Transverse colon (tissue), 4 donors: ENCODE data around the gene CYP21A2. TPM values are rescaled to one million over a fixed set of nuclear protein-coding genes. Genes with fewer than 3 reads are reported as not detected.
"Not testable (repeated sequence)": the region's sequence is repeated elsewhere in the genome, so short reads cannot be mapped to it uniquely, and the experiment has no call there.

Source experiments
- DNase-seq: peaks from one replicate; pipeline ENCODE4 v3.0.0-alpha.2; 2019
- H3K27ac ChIP-seq, 4 donors: fragments of 200-600 bp; sonication (generic); 2 replicates each; pipeline ENCODE4 v1.5.1; 2016 to 2018; ENCODE audit warnings: inconsistent platforms in 4 of 4
- H3K27me3 ChIP-seq: fragments of 200-600 bp; sonication (generic); 2 replicates; pipeline ENCODE4 v1.5.1; 2017; ENCODE audit warnings: inconsistent platforms
- H3K36me3 ChIP-seq, 4 donors: fragments of 200-600 bp; sonication (generic); 2 replicates each; pipeline ENCODE4 v1.5.1; 2017 to 2019; ENCODE audit warnings: inconsistent platforms in 4 of 4
- H3K4me1 ChIP-seq, 4 donors: fragments of 200-600 bp; sonication (generic); 2 replicates each; pipeline ENCODE4 v1.5.1; 2017 to 2020; ENCODE audit warnings: inconsistent platforms in 4 of 4
- H3K4me3 ChIP-seq, 4 donors: fragments of 200-600 bp; sonication (generic); 1 replicate in 1 of 4; 2 replicates in 3 of 4; pipeline versions ENCODE4 v1.5.1 to v1.6.1; 2017 to 2019; ENCODE audit warnings: inconsistent platforms in 4 of 4
- H3K9me3 ChIP-seq, 2 donors: fragments of 200-600 bp; sonication (generic); 2 replicates each; pipeline ENCODE4 v1.5.1; 2017 to 2019; ENCODE audit warnings: inconsistent platforms in 2 of 2
- WGBS, 2 donors: methylation state at CpG; one replicate each; pipeline ENCODE4 v1.1.5; 2018; ENCODE audit warnings: low coverage in 1 of 2; 5-methylcytosine and 5-hydroxymethylcytosine counted together
- in situ Hi-C, 4 donors: fragments of 200-750 bp; cut with MboI; loops; one replicate each; pipeline versions ENCODE4 v1.15.0 to v1.15.1; 2017; ENCODE audit warnings: low sequenced_read_pairs in 3 of 4, low pct_ligation_motif_present in 1 of 4, low pct_unique_long_range_greater_than_20kb in 1 of 4
- intact Hi-C: fragments of 100-400 bp; cut with DNase I; formaldehyde crosslinking; loops from one replicate; pipeline ENCODE4 v1.15.1; 2023; ENCODE audit warnings: low total_unique reads
- total RNA-seq, 4 donors: library from RNA; depleted of rRNA; stranded (reverse); fragments of >200 nt; gene quantifications; one replicate each; pipeline ENCODE4 v1.1.0, GENCODE V29; 2016

Gene CYP21A2
- total RNA-seq, 4 donors from 2014 or later: 0.27 to 0.64 (median 0.40) TPM; not detected in 1

DNA sequence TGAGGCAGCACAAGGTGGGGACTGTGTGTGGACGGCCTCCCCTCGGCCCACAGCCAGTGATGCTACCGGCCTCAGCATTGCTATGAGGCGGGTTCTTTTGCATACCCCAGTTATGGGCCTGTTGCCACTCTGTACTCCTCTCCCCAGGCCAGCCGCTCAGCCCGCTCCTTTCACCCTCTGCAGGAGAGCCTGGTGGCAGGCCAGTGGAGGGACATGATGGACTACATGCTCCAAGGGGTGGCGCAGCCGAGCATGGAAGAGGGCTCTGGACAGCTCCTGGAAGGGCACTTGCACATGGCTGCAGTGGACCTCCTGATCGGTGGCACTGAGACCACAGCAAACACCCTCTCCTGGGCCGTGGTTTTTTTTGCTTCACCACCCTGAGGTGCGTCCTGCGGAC is 31.1 kb upstream of the CYP21A2 start:
- 84% methylated on average over 9 of the region's 12 CpGs; no CpG with 5 or more reads in 1 of the 2 donors for WGBS, 2 donors
- H3K9me3 ChIP-seq, H3K27ac ChIP-seq, intact Hi-C loops, in situ Hi-C loops, H3K4me1 ChIP-seq, H3K27me3 ChIP-seq, H3K4me3 ChIP-seq, H3K36me3 ChIP-seq, DNase-seq: not testable (repeated sequence)

DNA sequence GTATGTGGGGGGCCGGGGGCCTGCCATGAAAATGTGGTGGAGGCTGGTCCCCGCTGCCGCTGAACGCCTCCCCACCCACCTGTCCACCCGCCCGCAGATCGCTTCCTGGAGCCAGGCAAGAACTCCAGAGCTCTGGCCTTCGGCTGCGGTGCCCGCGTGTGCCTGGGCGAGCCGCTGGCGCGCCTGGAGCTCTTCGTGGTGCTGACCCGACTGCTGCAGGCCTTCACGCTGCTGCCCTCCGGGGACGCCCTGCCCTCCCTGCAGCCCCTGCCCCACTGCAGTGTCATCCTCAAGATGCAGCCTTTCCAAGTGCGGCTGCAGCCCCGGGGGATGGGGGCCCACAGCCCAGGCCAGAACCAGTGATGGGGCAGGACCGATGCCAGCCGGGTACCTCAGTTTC is 30.2 kb upstream of the CYP21A2 start:
- H3K4me3 ChIP-seq, H3K27ac ChIP-seq, H3K36me3 ChIP-seq, H3K9me3 ChIP-seq, in situ Hi-C loops, H3K4me1 ChIP-seq, H3K27me3 ChIP-seq, intact Hi-C loops, DNase-seq: not testable (repeated sequence)
- no CpG with 5 or more reads among the region's 24 CpGs for WGBS, 2 donors

DNA sequence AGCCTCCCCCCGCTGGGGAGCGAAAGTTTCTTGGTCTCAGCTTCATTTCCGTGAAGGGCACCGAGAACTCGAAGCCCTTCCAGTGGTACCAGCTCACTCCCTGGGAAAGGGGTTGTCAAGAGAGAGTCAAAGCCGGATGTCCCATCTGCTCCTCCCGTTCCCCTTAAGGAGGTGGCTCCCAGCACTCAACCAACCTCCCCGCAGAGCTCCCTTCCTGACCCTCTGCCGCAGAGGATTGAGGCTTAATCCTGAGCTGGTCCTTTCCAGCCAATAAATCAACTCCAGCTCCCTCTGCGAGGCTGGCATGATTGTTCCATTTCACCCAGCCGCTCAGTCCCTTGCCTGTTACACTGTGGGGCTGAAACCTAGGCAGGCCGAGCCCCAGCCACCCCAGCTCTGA is 29.6 kb upstream of the CYP21A2 start:
- no CpG with 5 or more reads among the region's 12 CpGs for WGBS, 2 donors
- H3K9me3 ChIP-seq, H3K36me3 ChIP-seq, H3K27ac ChIP-seq, in situ Hi-C loops, DNase-seq, H3K4me1 ChIP-seq, H3K27me3 ChIP-seq, H3K4me3 ChIP-seq, intact Hi-C loops: not testable (repeated sequence)

DNA sequence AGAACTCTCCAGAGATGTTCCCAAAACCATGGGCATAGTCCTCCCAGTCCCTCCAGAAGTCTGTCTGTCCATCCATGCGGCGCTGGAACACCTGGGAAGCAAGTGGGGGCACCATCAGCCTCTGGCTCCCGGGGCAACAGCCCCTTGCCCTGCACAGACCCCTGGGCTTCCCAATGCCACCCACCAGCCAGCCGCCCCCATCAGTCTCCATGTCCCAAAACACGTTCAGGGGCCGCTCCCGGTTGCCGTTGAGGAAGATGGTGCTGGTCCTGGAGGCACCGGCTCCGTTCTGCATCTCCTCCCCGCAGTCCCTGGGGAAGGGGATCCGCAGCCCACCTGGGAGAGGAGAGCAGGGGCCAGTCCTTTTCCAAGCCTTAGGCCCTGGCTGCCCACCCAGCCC is 28.7 kb upstream of the CYP21A2 start:
- H3K4me1 ChIP-seq, intact Hi-C loops, H3K27ac ChIP-seq, H3K9me3 ChIP-seq, DNase-seq, in situ Hi-C loops, H3K4me3 ChIP-seq, H3K27me3 ChIP-seq, H3K36me3 ChIP-seq: not testable (repeated sequence)
- WGBS, 2 donors: 100% methylated on average over 1 of the region's 12 CpGs; no CpG with 5 or more reads in 1 of the 2 donors

DNA sequence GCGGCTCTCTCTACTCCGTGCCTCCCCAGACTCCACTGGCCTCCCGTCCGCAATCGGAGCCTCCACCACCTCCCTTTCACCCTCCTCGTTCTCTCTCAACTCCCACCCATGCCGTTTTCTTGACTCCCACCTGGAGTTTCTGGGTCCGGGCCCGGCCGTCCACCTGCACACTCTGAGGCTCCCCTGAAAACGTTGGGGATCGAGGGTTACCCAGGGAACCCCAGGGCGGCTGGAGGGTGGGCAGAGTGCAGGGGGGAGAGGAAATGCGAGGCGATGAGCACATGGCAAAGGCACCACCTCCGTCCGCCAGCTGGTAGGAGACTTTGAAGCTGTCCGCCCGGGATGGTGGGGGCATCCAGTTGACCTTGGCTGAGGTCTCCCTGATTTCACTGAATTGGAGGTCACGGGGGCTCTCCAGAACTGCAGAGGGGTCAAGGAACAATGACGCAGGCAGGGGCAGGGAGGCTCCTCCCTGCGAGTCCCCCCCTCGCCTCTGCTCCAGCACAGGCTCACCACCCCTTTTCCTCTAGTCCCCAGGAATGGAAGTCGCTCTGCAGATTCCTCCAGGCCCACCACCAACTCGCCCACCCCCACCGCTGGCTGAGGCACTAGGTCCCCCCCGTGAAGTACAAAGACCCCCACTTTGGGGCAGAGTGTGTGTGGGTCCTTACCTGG is 27.2 kb upstream of the CYP21A2 start:
- H3K27ac ChIP-seq, DNase-seq, intact Hi-C loops, H3K4me1 ChIP-seq, H3K9me3 ChIP-seq, H3K4me3 ChIP-seq, H3K36me3 ChIP-seq, H3K27me3 ChIP-seq, in situ Hi-C loops: not testable (repeated sequence)
- WGBS, 2 donors: no CpG with 5 or more reads among the region's 27 CpGs

DNA sequence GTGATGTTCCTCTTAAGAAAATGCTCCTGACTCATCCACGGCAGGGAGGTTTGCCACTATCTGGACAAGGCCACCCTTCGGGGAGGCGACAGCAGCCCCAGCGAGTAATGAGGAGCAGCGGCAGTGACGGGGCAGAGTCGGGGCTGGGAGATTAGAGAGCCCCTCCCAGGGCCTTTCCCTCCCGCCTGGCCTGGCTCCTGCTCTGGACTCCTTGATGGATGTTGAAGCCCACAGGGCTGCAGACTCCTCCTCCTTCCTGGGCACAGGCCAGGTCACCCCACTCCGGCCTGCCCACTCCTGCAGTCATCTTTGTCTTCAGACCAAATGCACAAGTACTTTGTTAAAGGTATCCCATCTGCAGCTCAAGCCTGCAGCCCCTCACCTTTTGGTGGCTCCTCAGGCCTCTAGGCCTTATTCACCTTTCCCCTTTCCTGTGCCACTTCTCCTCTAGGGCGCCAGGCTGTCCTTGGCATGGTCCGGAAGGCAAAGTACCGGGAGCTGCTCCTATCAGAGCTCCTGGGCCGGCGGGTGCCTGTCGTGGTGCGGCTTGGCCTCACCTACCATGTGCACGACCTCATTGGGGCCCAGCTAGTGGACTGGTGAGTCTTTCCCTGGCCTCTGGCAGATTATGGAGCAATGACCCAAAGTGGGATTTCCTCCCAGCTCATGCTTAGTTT is 25.1 kb upstream of the CYP21A2 start:
- intact Hi-C loops, H3K27me3 ChIP-seq, H3K27ac ChIP-seq, in situ Hi-C loops, H3K36me3 ChIP-seq, H3K4me1 ChIP-seq, H3K9me3 ChIP-seq, H3K4me3 ChIP-seq, DNase-seq: not testable (repeated sequence)
- WGBS, 2 donors: 92% methylated on average over 17 of the region's 17 CpGs; no CpG with 5 or more reads in 1 of the 2 donors

DNA sequence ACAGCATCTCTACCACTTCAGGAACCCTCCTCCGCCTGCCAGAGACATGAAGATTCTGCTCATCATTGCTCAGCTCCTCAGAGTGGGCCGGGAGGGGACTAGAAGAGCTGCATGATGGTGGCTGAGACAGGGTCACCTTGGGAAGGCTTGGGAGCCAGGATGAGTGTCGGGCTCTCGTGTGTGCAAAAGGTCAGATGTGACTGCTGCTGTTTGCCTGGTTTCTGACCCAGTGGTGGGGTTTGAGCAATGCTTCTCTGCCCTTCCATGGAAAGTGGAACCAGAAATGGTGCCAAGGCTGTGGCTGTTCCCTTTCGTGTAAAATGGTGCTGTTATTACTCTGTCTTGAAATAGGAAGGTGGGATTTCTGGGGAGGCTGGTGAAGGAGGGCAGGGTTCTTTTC is 24.5 kb upstream of the CYP21A2 start:
- H3K36me3 ChIP-seq, H3K27me3 ChIP-seq, intact Hi-C loops, H3K4me1 ChIP-seq, in situ Hi-C loops, H3K9me3 ChIP-seq, H3K27ac ChIP-seq, DNase-seq, H3K4me3 ChIP-seq: not testable (repeated sequence)
- no CpG with 5 or more reads among the region's 5 CpGs for WGBS, 2 donors

DNA sequence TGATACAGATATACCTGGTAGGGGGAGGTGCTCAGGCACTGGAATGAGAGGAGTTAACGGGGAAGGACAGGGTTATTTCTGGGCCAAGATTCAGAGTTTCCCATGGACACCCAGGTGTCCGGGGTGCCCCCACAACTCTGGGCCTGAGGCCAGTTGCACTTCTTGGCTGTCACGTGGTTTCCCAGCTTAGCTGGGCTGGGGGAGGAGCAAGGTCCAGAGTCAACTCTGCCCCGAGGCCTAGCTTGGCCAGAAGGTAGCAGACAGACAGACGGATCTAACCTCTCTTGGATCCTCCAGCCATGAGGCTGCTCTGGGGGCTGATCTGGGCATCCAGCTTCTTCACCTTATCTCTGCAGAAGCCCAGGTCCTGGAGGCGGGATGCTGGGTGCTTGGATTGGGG is 23.7 kb upstream of the CYP21A2 start, which contains the start of gene C4B:
Gene C4B, plus strand, starts transcription at position 249 of the 400 bp plus-strand sequence. Its CDS starts 51 bp downstream, at position 300.
- no CpG with 5 or more reads among the region's 6 CpGs for WGBS, 2 donors

DNA sequence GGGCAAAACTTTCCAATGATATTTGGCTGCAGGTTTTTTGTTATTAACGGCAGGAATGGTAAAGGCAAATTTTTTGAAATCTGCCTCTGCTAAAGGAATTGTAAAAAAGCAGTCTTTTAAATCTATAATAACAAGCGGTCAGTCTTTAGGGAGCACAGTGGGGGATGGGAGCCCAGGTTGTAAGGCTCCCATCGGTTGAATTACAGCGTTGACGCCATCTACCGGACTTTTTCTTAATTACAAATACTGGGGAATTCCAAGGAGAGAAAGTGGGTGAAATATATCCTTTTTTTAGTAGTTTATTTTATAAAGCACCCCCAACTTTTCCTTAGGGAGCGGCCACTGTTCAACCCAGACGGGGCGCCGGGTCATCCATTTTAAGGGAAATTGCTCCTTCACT is 16.1 kb upstream of the CYP21A2 start:
- DNase-seq, in situ Hi-C loops, H3K4me3 ChIP-seq, H3K27ac ChIP-seq, H3K9me3 ChIP-seq, H3K4me1 ChIP-seq, H3K27me3 ChIP-seq, H3K36me3 ChIP-seq, intact Hi-C loops: not testable (repeated sequence)
- WGBS, 2 donors: no CpG with 5 or more reads among the region's 10 CpGs

More for the DNA sequence above, 23.7 kb upstream of the CYP21A2 start, which contains the start of gene C4B:
- H3K27me3 ChIP-seq, intact Hi-C loops, H3K9me3 ChIP-seq, H3K27ac ChIP-seq, H3K4me1 ChIP-seq, H3K36me3 ChIP-seq, in situ Hi-C loops, H3K4me3 ChIP-seq, DNase-seq: not testable (repeated sequence)

DNA sequence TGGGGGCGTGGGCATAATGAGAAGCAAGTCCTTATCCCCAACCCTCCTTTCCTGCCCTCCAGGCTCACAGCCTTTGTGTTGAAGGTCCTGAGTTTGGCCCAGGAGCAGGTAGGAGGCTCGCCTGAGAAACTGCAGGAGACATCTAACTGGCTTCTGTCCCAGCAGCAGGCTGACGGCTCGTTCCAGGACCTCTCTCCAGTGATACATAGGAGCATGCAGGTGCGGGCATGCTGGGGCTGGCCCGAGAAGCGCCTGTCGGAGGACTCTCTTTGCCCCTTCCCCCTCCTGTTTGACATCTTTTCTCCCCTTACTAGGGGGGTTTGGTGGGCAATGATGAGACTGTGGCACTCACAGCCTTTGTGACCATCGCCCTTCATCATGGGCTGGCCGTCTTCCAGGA is 9.6 kb upstream of the CYP21A2 start:
- H3K27ac ChIP-seq, H3K36me3 ChIP-seq, intact Hi-C loops, in situ Hi-C loops, H3K9me3 ChIP-seq, DNase-seq, H3K4me1 ChIP-seq, H3K4me3 ChIP-seq, H3K27me3 ChIP-seq: not testable (repeated sequence)
- WGBS, 2 donors: 69% methylated on average over 4 of the region's 10 CpGs; no CpG with 5 or more reads in 1 of the 2 donors

DNA sequence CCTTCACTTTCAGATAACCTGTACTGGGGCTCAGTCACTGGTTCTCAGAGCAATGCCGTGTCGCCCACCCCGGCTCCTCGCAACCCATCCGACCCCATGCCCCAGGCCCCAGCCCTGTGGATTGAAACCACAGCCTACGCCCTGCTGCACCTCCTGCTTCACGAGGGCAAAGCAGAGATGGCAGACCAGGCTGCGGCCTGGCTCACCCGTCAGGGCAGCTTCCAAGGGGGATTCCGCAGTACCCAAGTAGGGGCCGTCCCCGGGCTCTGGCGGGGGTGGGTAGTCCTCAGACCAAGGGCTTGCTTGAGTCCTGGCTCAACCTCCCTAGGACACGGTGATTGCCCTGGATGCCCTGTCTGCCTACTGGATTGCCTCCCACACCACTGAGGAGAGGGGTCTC is 8.7 kb upstream of the CYP21A2 start:
- H3K27me3 ChIP-seq, in situ Hi-C loops, intact Hi-C loops, H3K36me3 ChIP-seq, H3K27ac ChIP-seq, H3K4me1 ChIP-seq, DNase-seq, H3K4me3 ChIP-seq, H3K9me3 ChIP-seq: not testable (repeated sequence)
- WGBS, 2 donors: 87% methylated on average over 3 of the region's 14 CpGs; no CpG with 5 or more reads in 1 of the 2 donors
